RWPE1 (cell line): ENCODE measurements around the gene SPATA7.

Experiments used
- CTCF ChIA-PET: fragments of 350-600 bp; sonication (Branson Sonifier 250); formaldehyde crosslinking; extraction: SDS; loops from one replicate; lab custom pipeline; 2021; lab: Yijun Ruan, JAX
- POLR2A ChIA-PET: fragments of 400-600 bp; formaldehyde crosslinking; extraction: SDS; loops from one replicate; lab custom pipeline; 2020; ENCODE audit warnings: antibody characterized with exemption; ENCODE audit not compliant: low non-redundant PET; lab: Yijun Ruan, JAX
- DNase-seq: peaks from one replicate; pipeline ENCODE4 v3.0.0; 2012; ENCODE audit warnings: low spot score
- H3K27ac ChIP-seq: fragments of 450-650 bp; 2 replicates; pipeline ENCODE4 v1.5.1; 2017
- CTCF ChIP-seq: fragments of 450-650 bp; conservative IDR thresholded peaks from 2 replicates; pipeline ENCODE4 v1.5.1; 2017; ENCODE audit warnings: low read depth, mild to moderate bottlenecking

The SPATA7 gene

GRCh38 chr14:88424573-88424972, 39.1 kb downstream of the SPATA7 start:
- ChIA-PET CTCF (no interaction called here), POLR2A (no interaction called here)
- H3K27ac ChIP-seq, result no peak overlapping the region
- TF ChIP-seq CTCF, result no peak
- no peak for DNase-seq

- no peak for TF ChIP-seq CTCF
- POLR2A ChIA-PET, result no interaction called here
- no peak overlapping the region for H3K27ac ChIP-seq
- DNase-seq, result no peak
- CTCF ChIA-PET, result interaction anchor here (0.5 kb wide), 1 partner anchor 290 kb away, joined by 3 read pairs; no protein-coding TSS in a partner anchor
Observed at GRCh38 chr14:88426271-88426670, 40.8 kb downstream of the SPATA7 start.

- no peak for TF ChIP-seq CTCF
- no peak for DNase-seq
- CTCF ChIA-PET, result no interaction called here
- POLR2A ChIA-PET, result no interaction called here
- no peak overlapping the region for H3K27ac ChIP-seq
Observed at GRCh38 chr14:88430976-88431375, 45.5 kb downstream of the SPATA7 start.

GRCh38 chr14:88437658-88438057, 52.2 kb downstream of the SPATA7 start:
- ChIA-PET CTCF (interaction anchor here (1.0 kb wide), 1 partner anchor 424 kb away, joined by 5 read pairs; no protein-coding TSS in a partner anchor), POLR2A (interaction anchor here (0.7 kb wide), 1 partner anchor 250 kb away, joined by 5 read pairs; no protein-coding TSS in a partner anchor)
- TF ChIP-seq CTCF, result no peak
- no peak overlapping the region for H3K27ac ChIP-seq
- no peak for DNase-seq

GRCh38 chr14:88439088-88439487, 53.6 kb downstream of the SPATA7 start:
- ChIA-PET POLR2A (no interaction called here), CTCF (no interaction called here)
- no peak overlapping the region for H3K27ac ChIP-seq
- no peak for TF ChIP-seq CTCF
- no peak for DNase-seq

GRCh38 chr14:88452231-88452630, 66.8 kb downstream of the SPATA7 start:
- DNase-seq, result no peak
- POLR2A ChIA-PET, result no interaction called here
- CTCF ChIA-PET, result no interaction called here
- no peak for TF ChIP-seq CTCF
- H3K27ac ChIP-seq, result no peak overlapping the region
